Hippocampal formation (tissue), 2 donors: ENCODE data around the gene PDIA4.

ENCODE experiments used
- DNase-seq, 2 donors: peaks; one replicate each; lab custom pipeline; 2025; lab: John Stamatoyannopoulos, UW

Gene PDIA4

DNA sequence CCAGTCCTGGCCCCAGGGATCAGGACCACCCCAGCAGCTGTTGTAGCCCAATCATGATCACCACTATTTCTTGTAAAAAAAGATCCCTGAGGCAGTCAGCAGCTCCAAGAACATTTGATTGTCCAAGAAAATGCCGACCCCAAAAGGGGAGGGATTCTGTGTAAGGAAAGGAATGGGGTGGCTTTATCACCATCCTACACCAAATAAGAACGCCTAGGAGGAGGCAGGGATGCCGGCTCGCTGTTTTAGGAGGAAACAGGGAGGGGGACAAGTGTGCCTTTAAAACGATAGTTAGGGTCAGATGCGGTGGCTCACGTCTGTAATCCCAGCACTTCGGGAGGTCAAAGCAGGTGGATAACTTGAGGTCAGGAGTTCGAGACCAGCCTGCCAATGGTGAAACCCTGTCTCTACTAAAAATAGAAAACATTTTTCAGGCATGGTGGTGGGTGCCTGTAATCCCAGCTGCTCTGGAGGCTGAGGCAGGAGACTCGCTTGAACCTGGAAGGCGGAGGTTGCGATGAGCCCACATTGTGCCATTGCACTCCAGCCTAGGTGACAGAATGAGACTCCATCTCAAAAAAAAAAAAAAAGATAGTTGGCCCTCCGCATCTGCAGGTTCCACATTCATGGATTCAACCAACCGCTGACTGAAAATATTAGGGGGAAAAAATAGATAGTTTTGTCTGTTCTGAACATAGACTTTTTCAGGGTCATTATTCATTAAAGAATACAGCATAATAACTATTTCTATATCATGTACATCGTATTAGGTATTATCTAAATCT is 63.6 kb downstream of the PDIA4 start:
- no peak for DNase-seq

DNA sequence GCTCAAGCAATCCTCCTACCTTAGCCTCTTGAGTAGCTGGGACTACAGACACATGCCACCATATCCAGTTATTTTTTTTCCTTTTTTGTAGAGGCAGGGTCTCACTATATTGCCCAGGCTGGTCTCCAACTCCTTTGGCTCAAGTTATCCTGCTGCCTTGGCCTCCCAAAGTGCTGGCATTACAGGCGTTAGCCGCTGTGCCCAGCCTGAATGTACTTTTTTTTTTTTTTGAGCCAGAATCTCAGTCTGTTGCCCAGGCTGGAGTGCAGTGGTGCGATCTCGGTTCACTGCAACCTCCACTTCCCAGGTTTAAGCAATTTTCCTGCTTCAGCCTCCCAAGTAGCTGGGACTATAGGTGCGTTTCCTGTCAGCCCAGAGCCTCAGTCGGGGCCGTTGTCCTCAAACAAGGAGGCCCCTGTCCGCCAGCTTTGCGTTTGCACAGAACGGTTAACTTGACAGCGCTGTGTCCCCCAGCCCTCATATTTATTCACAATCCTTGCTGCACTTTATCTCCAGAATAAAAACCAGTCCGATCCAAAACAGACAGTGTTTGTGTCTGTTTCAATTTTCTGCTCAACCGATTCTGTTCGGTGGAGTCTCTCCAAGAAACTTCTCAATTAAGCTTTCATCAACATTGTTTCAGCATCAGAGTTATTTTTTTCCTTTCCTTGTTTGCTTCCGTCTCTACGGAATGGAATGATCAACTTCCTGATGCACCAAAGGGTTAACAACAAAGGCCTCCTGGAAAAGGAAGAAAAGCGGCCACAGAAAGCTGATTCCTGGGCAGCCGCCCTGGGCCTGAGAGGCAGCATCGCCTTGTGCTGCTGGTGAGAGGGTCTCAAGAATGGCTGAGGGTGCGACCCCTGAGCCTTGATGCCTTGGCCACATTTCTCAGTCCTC is 64.5 kb downstream of the PDIA4 start:
- DNase-seq = no peak

DNA sequence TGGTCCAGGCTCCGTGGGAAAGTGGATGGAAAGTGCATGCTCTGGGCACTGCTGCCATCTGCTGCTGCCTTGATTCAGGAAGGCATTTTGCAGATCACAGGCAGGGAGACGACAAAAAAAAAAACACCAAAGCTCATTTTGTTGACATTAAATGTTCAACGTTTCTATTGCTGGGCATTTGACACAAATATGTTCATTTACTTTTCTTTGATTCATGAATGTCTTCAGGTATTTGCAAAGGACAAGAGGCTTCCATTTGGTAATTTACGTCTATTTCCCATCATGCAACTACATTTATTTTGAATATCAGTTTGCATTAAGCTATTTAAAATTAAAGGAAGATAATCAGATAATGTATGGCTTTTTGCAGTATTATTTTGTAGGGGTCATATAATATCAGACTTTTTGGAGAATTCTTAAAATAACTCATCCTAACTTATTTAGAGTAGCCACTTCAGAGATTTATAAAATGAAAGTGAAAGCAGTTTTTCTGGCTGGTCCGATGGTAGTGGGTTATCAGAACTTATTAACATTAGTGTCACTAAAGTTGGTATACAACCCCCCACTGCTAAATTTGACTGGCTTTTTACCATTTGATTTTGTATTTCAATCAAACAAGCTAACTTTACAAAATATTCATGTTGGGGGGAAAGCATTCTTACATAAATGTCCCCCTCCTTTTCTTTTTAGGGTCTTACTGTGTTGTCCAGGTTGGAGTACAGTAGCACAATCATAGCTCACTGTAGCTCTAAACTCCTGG is 65.3 kb downstream of the PDIA4 start:
- DNase-seq = peak; percentile 52 to 94

DNA sequence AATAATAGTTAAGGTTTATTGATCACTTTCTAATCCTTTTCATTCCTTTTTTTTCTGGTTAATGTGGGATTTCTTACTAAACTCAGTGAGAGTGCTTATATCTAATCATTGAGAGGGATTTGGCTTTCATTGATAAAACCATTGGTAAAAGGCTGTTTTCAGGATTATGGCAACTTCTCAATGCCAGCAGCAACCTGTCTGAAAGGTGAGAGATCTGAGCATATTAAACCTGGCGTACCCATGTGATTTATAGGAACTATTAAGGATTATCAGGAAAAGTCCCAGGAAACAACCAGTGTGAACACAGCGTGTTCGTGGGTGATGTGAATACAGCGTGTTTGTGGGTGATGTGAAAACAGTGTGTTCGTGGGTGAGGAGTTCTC is 65.9 kb downstream of the PDIA4 start:
- no peak for DNase-seq

DNA sequence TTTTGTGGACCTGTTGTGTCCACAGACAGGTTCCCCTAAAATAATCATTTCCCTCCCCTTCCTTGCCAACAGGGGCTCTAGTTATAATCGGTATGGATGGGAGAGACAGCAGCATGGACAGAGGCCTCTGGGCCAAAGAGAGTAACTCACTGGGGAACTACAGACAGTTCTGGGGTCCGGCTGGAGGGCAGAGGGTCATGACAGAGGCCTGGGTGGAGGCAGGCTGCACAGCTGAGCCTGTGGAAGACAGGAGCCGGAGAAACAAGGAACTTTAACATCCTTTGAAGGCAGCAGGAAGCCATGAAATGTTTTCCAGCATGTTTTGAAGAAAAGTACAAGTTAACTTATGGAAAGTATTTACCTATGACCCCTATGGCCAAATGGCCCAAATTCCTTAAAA is 68.6 kb downstream of the PDIA4 start:
- no peak for DNase-seq

DNA sequence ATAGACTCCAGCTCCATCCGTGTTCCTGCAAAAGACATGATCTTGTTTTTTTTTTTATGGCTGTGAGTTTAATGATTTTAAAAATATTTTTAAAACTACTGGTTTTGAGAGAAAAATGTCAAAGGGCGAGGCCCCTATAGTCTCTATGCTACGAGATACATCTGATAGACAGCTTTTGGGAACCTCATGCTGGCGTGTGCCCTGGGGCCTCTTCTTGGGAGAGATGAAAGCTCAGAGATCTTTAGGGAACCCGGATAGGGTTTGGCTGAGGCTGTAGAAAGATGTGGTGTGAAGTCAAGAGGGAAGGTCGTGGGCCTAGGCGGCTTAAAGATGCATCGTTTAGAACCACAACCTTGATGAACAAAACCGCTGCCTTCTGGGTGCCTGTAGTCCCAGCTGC is 70.2 kb downstream of the PDIA4 start:
- no peak for DNase-seq

DNA sequence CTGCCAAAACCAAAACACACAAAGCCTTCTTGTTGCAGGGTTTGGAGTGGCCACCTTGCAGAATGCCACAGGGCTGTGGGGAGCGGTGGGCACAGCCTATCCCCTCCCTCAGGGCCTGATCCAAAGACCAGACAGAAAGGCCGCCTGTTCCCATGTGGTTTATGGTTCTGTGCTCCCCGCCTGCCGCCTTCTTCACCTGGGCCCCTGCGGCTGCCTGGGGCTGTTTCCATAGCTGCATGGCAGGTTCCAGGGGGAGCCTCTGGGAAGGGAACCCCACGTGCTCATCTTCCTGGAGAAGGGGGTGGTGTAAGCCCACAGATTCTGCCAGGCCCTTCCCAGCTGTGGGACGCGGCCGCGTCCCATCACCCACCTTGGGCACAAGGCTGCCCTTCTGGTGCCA is 73.5 kb downstream of the PDIA4 start:
- DNase-seq = no peak

DNA sequence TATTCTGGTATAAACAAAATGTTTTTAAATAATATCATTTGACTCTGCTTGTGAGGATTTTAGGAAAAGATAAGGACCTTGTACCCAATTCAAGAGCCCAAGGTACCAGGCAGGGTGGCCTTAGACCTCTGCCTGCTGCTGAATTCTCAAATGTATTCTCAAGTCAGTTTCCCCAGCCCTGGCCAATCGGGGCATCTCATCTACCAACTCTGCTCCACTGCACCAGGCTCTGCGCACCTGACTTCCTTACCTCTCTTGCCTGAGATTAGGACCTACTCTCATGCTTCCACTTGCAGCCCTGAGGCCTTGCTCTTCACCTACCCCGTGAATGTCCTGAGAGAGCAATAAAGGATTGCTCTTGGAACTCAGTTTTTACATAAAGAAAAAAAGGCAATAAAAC is 74.6 kb downstream of the PDIA4 start:
- DNase-seq = no peak
